ENCODE measurements around the gene MEMO1. TPM values are rescaled to one million over a fixed set of nuclear protein-coding genes. Genes with fewer than 3 reads are reported as not detected.

The MEMO1 gene
- total RNA-seq, 1 experiment from 2014 or later: 44.4 TPM

- TF ChIP-seq ZNF232 (CRISPR knock-in tag; IDR thresholded peaks at IDR 0.05) (no peak), HMGXB4 (CRISPR knock-in tag; IDR thresholded peaks at IDR 0.05) (no peak)
- TF ChIP-seq, protein P1, sequence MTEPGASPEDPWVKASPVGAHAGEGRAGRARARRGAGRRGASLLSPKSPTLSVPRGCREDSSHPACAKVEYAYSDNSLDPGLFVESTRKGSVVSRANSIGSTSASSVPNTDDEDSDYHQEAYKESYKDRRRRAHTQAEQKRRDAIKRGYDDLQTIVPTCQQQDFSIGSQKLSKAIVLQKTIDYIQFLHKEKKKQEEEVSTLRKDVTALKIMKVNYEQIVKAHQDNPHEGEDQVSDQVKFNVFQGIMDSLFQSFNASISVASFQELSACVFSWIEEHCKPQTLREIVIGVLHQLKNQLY (CRISPR knock-in tag; IDR thresholded peaks at IDR 0.05): no peak
Observed at GRCh38 chr2:31831585-31831984, 179.2 kb downstream of the MEMO1 start (continued).

DNA sequence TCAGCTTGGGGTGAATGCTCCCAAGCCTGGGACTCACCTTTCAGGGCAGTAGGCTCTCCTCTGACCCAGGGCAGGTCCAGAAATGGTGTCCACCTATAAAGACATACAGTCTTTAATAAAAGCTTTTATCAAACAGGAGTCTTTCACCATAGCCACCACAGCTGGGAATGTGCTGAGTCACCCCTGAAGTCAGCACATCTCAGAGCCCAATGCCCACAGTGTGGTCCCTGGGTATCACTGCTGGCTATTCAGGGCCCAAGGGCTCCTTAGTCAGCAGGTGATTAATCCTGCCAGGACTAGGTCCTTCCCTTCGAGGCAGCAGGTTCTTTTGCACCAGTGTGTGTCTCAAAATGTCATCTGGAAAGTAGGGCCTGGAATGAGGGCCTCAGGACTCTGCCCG is 181.9 kb downstream of the MEMO1 start:
- no peaks in the 10 kb centered on the region for H3K4me1 Mint-ChIP-seq
- H3K27ac Mint-ChIP-seq: no peak overlapping the region
- no peak for TF ChIP-seq SMAD4 (CRISPR knock-in tag; IDR thresholded peaks at IDR 0.05)
- no peak for TF ChIP-seq SP1 (CRISPR knock-in tag; conservative IDR thresholded peaks at IDR 0.05)
- TF ChIP-seq ESRRA (CRISPR knock-in tag; IDR thresholded peaks at IDR 0.05; ENCODE audit: borderline replicate concordance): no peak
- no peak for TF ChIP-seq HMGXB4 (CRISPR knock-in tag; IDR thresholded peaks at IDR 0.05)
- TF ChIP-seq, protein P2, sequence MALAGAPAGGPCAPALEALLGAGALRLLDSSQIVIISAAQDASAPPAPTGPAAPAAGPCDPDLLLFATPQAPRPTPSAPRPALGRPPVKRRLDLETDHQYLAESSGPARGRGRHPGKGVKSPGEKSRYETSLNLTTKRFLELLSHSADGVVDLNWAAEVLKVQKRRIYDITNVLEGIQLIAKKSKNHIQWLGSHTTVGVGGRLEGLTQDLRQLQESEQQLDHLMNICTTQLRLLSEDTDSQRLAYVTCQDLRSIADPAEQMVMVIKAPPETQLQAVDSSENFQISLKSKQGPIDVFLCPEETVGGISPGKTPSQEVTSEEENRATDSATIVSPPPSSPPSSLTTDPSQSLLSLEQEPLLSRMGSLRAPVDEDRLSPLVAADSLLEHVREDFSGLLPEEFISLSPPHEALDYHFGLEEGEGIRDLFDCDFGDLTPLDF (CRISPR knock-in tag; IDR thresholded peaks at IDR 0.05): no peak
- no peak for TF ChIP-seq ETV6 (CRISPR knock-in tag; IDR thresholded peaks at IDR 0.05)
- TF ChIP-seq ZNF423 (CRISPR knock-in tag; IDR thresholded peaks at IDR 0.05): no peak
- TF ChIP-seq ZNF138 (CRISPR knock-in tag; conservative IDR thresholded peaks at IDR 0.05): no peak
- no peak for TF ChIP-seq ZBTB21 (CRISPR knock-in tag; IDR thresholded peaks at IDR 0.05; ENCODE audit: borderline replicate concordance)
- no peak for TF ChIP-seq CDX4 (CRISPR knock-in tag; IDR thresholded peaks at IDR 0.05; ENCODE audit: borderline replicate concordance)
- TF ChIP-seq CREB1 (CRISPR knock-in tag; IDR thresholded peaks at IDR 0.05): no peak
- TF ChIP-seq, protein P3, sequence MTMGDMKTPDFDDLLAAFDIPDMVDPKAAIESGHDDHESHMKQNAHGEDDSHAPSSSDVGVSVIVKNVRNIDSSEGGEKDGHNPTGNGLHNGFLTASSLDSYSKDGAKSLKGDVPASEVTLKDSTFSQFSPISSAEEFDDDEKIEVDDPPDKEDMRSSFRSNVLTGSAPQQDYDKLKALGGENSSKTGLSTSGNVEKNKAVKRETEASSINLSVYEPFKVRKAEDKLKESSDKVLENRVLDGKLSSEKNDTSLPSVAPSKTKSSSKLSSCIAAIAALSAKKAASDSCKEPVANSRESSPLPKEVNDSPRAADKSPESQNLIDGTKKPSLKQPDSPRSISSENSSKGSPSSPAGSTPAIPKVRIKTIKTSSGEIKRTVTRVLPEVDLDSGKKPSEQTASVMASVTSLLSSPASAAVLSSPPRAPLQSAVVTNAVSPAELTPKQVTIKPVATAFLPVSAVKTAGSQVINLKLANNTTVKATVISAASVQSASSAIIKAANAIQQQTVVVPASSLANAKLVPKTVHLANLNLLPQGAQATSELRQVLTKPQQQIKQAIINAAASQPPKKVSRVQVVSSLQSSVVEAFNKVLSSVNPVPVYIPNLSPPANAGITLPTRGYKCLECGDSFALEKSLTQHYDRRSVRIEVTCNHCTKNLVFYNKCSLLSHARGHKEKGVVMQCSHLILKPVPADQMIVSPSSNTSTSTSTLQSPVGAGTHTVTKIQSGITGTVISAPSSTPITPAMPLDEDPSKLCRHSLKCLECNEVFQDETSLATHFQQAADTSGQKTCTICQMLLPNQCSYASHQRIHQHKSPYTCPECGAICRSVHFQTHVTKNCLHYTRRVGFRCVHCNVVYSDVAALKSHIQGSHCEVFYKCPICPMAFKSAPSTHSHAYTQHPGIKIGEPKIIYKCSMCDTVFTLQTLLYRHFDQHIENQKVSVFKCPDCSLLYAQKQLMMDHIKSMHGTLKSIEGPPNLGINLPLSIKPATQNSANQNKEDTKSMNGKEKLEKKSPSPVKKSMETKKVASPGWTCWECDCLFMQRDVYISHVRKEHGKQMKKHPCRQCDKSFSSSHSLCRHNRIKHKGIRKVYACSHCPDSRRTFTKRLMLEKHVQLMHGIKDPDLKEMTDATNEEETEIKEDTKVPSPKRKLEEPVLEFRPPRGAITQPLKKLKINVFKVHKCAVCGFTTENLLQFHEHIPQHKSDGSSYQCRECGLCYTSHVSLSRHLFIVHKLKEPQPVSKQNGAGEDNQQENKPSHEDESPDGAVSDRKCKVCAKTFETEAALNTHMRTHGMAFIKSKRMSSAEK (CRISPR knock-in tag; IDR thresholded peaks at IDR 0.05; ENCODE audit: borderline replicate concordance): no peak
- no peak for TF ChIP-seq NR2C2 (CRISPR knock-in tag; IDR thresholded peaks at IDR 0.05)
- TF ChIP-seq USF1 (CRISPR knock-in tag; IDR thresholded peaks at IDR 0.05): no peak
- TF ChIP-seq GRHL2 (CRISPR knock-in tag; IDR thresholded peaks at IDR 0.05; ENCODE audit: insufficient replicate concordance, severe bottlenecking): no peak
- TF ChIP-seq ERG (CRISPR knock-in tag; IDR thresholded peaks at IDR 0.05): no peak
- peaks cover 12% of the 10 kb centered on the region for H3K27me3 Mint-ChIP-seq (ENCODE audit: low read depth)
- ChIA-PET POLR2A (no interaction called here), CTCF (no interaction called here)
- H3K9me3 Mint-ChIP-seq: peaks cover 47% of the 10 kb centered on the region
- H3K36me3 Mint-ChIP-seq: peaks cover 4% of the 10 kb centered on the region
- ATAC-seq: no peak
- no peak for DNase-seq (ENCODE audit: low spot score)
- H3K4me3 Mint-ChIP-seq: no peak overlapping the region

Measured in WTC11 (cell line).